Measurements from ENCODE around the gene NAGPA. TPM values are rescaled to one million over a fixed set of nuclear protein-coding genes. Genes with fewer than 3 reads are reported as not detected.

Gene NAGPA
- total and polyA plus RNA-seq, 10 of the 15 experiments (the other 5 are each of a cell fraction or from before 2014, with no cell fraction given), result 0.03 to 11.6 (median 6.6) TPM

GRCh38 chr16:4976079-4976478 lies 57.7 kb downstream of the NAGPA start:
- DNase-seq (ENCODE audit: low read depth, low spot score) (peak; percentile 57), FAIRE-seq (peak; percentile 80), ATAC-seq (peak; percentile 99)
- Histone ChIP-seq H3K79me2 (ENCODE audit: control insufficient read depth, insufficient read depth, low read length) (no peaks in the 10 kb centered on the region), H3K9me3 (replicated peaks; ENCODE audit: control insufficient read depth, insufficient read depth, low read length) (peaks cover 5% of the 10 kb centered on the region; the same call in 1 of the 3 replicates), H3K4me3 (no peak overlapping the region), H3K4me2 (ENCODE audit: control insufficient read depth, insufficient read depth) (peak overlapping the region; percentile 34; the same call in 1 of the 2 replicates), H3K4me1 (ENCODE audit: control insufficient read depth, insufficient read depth, low read length) (peaks cover 17% of the 10 kb centered on the region), H2AFZ (ENCODE audit: control insufficient read depth, low read depth, low read length) (no peak overlapping the region), H3K27me3 (replicated peaks in 1 of 2; ENCODE audit: control insufficient read depth in 2 of 2, insufficient read depth in 2 of 2, low read length in 1 of 2) (no peaks in the 10 kb centered on the region; a peak in 1 of 4 replicates), H4K20me1 (ENCODE audit: control insufficient read depth, insufficient read depth) (no peaks in the 10 kb centered on the region), H3K36me3 (ENCODE audit: control insufficient read depth in 2 of 2, insufficient read depth in 2 of 2, low read length in 1 of 2) (no peaks in the 10 kb centered on the region), H3K27ac (ENCODE audit: control insufficient read depth, insufficient read depth) (no peak overlapping the region), H3K9ac (ENCODE audit: control insufficient read depth, insufficient read depth, low read length) (no peak overlapping the region)
- RAD21 ChIA-PET (ENCODE audit: unreplicated experiment), result interaction anchor here (0.6 kb wide), 1 partner anchor 32 kb away, joined by 4 read pairs; no protein-coding TSS in a partner anchor
- intact Hi-C loops (cut with micrococcal nuclease; ENCODE audit: unreplicated experiment), result loop anchor here (10.0 kb wide), 1 partner anchor 89 kb away; the partner anchor contains the start of gene C16orf89
- SMC1A ChIA-PET (ENCODE audit: uncharacterized antibody, unreplicated experiment), result interaction anchor here (0.6 to 1.0 kb wide), 3 partner anchors 42 to 85 kb away, joined by 3 read pairs; partner anchors contain the start of gene NAGPA
- in situ Hi-C loops (cut with MboI), result no loop called here
- no TSS peak for BruUV-seq (replicated peaks)
- WGBS (ENCODE audit: insufficient coverage, insufficient replicate concordance, low lambda C conversion rate, missing lambda C conversion rate), result 2% methylated on average over 2 of the region's 2 CpGs
- CTCF ChIA-PET, result interaction anchor here (1.0 kb wide), 1 partner anchor 108 kb away, joined by 3 read pairs; no protein-coding TSS in a partner anchor
- POLR2A ChIA-PET, result interaction anchor here (0.5 kb wide), 1 partner anchor 204 kb away, joined by 3 read pairs; no protein-coding TSS in a partner anchor
- TF ChIP-seq BACH1 (IDR thresholded peaks at IDR 0.05; ENCODE audit: borderline replicate concordance), result peak; percentile 54; the same call in 1 of the 2 replicates
- TF ChIP-seq ZNF24 (IDR thresholded peaks at IDR 0.05), result peak; percentile 94
- TF ChIP-seq ZNF217 (IDR thresholded peaks at IDR 0.05), result peak; percentile 47; the same call in 1 of the 2 replicates
- TF ChIP-seq ZNF274 (IDR thresholded peaks at IDR 0.05; ENCODE audit: insufficient read depth, insufficient read length), result no peak
- peak; percentile 39; the same call in 1 of the 2 replicates for TF ChIP-seq BCL11A (IDR thresholded peaks at IDR 0.05; ENCODE audit: low read depth, low read length)
- TF ChIP-seq CREB1 (IDR thresholded peaks at IDR 0.05; ENCODE audit: low read depth), result 0 out of 2 replicates have a peak, but pooled peaks have one; percentile 9
- peak; percentile 58; the same call in 1 of the 2 replicates for TF ChIP-seq ZNF384 (IDR thresholded peaks at IDR 0.05; ENCODE audit: borderline replicate concordance, low read depth, low read length)
- peak; percentile 44; the same call in 1 of the 2 replicates for TF ChIP-seq PAX5 (IDR thresholded peaks at IDR 0.05; ENCODE audit: borderline replicate concordance, low read depth, low read length)
- TF ChIP-seq IKZF1 (conservative IDR thresholded peaks at IDR 0.05), result no peak
- TF ChIP-seq, protein P1, sequence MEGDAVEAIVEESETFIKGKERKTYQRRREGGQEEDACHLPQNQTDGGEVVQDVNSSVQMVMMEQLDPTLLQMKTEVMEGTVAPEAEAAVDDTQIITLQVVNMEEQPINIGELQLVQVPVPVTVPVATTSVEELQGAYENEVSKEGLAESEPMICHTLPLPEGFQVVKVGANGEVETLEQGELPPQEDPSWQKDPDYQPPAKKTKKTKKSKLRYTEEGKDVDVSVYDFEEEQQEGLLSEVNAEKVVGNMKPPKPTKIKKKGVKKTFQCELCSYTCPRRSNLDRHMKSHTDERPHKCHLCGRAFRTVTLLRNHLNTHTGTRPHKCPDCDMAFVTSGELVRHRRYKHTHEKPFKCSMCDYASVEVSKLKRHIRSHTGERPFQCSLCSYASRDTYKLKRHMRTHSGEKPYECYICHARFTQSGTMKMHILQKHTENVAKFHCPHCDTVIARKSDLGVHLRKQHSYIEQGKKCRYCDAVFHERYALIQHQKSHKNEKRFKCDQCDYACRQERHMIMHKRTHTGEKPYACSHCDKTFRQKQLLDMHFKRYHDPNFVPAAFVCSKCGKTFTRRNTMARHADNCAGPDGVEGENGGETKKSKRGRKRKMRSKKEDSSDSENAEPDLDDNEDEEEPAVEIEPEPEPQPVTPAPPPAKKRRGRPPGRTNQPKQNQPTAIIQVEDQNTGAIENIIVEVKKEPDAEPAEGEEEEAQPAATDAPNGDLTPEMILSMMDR (IDR thresholded peaks at IDR 0.05 in 2 of 3, conservative IDR thresholded peaks at IDR 0.05 in 1 of 3; ENCODE audit: control insufficient read depth in 2 of 3, extremely low read depth in 1 of 3, insufficient read depth in 1 of 3, low read depth in 3 of 3, low read length in 3 of 3), result no peak
- TF ChIP-seq ZNF687 (IDR thresholded peaks at IDR 0.05), result no peak
- TF ChIP-seq CBX5 (IDR thresholded peaks at IDR 0.05; ENCODE audit: low read depth), result peak; percentile 87
- peak; percentile 83; the same call in 1 of the 2 replicates for TF ChIP-seq DPF2 (IDR thresholded peaks at IDR 0.05)
- TF ChIP-seq IRF4 (IDR thresholded peaks at IDR 0.05; ENCODE audit: low read depth, low read length), result peak; percentile 91
- TF ChIP-seq MLLT1 (IDR thresholded peaks at IDR 0.05), result no peak
- peak; percentile 53; the same call in 1 of the 2 replicates for TF ChIP-seq MTA2 (IDR thresholded peaks at IDR 0.05; ENCODE audit: low read depth)
- TF ChIP-seq MEF2A (IDR thresholded peaks at IDR 0.05; ENCODE audit: insufficient read depth, low read depth, low read length), result 0 out of 2 replicates have a peak, but pooled peaks have one; percentile 23
- peak; percentile 49 for TF ChIP-seq CREM (IDR thresholded peaks at IDR 0.05; ENCODE audit: low read depth)

Data from GM12878 (cell line).